ENCODE measurements around the gene CDC42BPB. TPM values are rescaled to one million over a fixed set of nuclear protein-coding genes. Genes with fewer than 3 reads are reported as not detected.
"Not testable (repeated sequence)": the region's sequence is repeated elsewhere in the genome, so short reads cannot be mapped to it uniquely, and the experiment has no call there.

Gene CDC42BPB
- total RNA-seq, 4 donors from 2014 or later = 93.9 to 132 (median 110) TPM

DNA sequence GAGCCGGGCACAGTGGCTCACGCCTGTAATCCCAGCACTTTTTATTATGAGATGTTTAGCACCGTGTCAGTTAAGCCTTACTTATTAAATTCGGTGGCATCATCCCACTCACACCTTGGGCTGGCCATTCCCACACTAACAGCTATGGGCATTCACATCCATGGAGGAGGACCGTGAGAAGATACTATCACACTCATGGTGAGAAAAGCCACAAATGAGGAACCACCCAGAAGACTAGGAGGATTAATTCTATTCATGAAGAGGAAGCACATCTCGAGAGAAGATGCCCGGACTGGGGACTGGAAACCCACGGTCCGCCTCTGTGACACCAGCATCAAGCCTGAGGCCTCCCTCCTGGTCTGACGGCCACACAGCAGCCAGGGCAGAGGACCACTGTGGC, 4.9 kb downstream of the CDC42BPB start:
- no peak for DNase-seq (ENCODE audit: extremely low spot score)
- 83% methylated on average over 10 of the region's 10 CpGs for WGBS

DNA sequence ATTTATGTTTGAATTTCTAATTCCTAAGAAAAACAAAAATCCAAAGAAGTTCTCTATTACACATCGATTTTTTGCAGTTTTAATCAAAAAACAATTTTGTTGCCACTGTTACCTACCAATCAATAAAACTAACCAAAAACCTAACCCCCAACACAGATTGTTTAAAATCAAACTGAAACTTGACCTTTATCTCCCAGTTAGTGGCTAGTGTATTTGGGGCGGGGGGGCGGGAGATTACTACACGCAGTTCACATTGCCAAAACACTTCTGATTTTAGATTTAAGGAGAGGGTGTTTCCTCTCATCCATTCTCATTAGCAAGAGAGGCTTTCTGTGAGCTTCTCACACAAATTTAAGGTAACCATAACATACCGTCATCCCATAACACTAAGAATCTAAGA, 6.4 kb downstream of the CDC42BPB start:
- Histone ChIP-seq H3K9me3 (no peaks in the 10 kb centered on the region), H3K27ac (replicated peaks in 1 of 4) (no peak overlapping the region), H3K4me1 (peaks cover 22 to 83% (median 78%) of the 10 kb centered on the region in 4 donors), H3K4me3 (no peak overlapping the region), H3K27me3 (no peaks in the 10 kb centered on the region), H3K36me3 (no peaks in the 10 kb centered on the region)
- no peak for DNase-seq (ENCODE audit: extremely low spot score)
- intact Hi-C loops (cut with DNase I) = no loop called here
- no peak for TF ChIP-seq POLR2AphosphoS5 (IDR thresholded peaks at IDR 0.05)
- no peak for TF ChIP-seq POLR2A (IDR thresholded peaks at IDR 0.05; ENCODE audit: low read depth)
- no peak for TF ChIP-seq EP300 (IDR thresholded peaks at IDR 0.05)
- TF ChIP-seq, protein P1, sequence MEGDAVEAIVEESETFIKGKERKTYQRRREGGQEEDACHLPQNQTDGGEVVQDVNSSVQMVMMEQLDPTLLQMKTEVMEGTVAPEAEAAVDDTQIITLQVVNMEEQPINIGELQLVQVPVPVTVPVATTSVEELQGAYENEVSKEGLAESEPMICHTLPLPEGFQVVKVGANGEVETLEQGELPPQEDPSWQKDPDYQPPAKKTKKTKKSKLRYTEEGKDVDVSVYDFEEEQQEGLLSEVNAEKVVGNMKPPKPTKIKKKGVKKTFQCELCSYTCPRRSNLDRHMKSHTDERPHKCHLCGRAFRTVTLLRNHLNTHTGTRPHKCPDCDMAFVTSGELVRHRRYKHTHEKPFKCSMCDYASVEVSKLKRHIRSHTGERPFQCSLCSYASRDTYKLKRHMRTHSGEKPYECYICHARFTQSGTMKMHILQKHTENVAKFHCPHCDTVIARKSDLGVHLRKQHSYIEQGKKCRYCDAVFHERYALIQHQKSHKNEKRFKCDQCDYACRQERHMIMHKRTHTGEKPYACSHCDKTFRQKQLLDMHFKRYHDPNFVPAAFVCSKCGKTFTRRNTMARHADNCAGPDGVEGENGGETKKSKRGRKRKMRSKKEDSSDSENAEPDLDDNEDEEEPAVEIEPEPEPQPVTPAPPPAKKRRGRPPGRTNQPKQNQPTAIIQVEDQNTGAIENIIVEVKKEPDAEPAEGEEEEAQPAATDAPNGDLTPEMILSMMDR (IDR thresholded peaks at IDR 0.05) = no peak
- WGBS = 71% methylated on average over 5 of the region's 5 CpGs

More for the DNA sequence above, 4.9 kb downstream of the CDC42BPB start:
- H3K27ac ChIP-seq (replicated peaks in 1 of 4) = no peak overlapping the region
- intact Hi-C loops (cut with DNase I) = no loop called here
- peaks cover 23 to 80% (median 72%) of the 10 kb centered on the region in 4 donors for H3K4me1 ChIP-seq
- H3K4me3 ChIP-seq = no peak overlapping the region
- no peaks in the 10 kb centered on the region for H3K36me3 ChIP-seq
- H3K27me3 ChIP-seq = no peaks in the 10 kb centered on the region
- H3K9me3 ChIP-seq = no peaks in the 10 kb centered on the region
- TF ChIP-seq POLR2A (IDR thresholded peaks at IDR 0.05; ENCODE audit: low read depth) = no peak
- TF ChIP-seq, protein P1 (IDR thresholded peaks at IDR 0.05) = no peak
- TF ChIP-seq EP300 (IDR thresholded peaks at IDR 0.05) = no peak
- TF ChIP-seq POLR2AphosphoS5 (IDR thresholded peaks at IDR 0.05) = no peak

DNA sequence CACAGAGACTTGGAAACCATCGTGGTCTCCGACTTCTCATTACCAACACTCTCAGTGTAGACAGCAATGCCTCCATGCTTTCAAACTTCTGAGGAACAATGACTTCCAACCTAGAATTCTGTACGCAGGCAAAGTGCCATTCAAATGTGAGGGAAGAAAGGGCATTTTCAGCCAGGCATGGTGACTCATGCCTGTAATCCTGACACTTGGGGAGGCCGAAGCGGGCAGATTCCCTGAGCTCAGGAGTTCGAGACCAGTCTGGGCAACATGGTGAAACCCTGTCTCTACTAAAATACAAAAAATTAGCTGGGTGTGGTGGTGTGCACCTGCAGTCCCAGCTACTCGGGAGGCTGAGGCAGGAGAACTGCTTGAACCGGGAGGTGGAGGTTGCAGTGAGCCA, 9.9 kb downstream of the CDC42BPB start:
- H3K27me3 ChIP-seq; DNase-seq (ENCODE audit: extremely low spot score); intact Hi-C loops (cut with DNase I); H3K4me3 ChIP-seq; H3K27ac ChIP-seq (replicated peaks in 1 of 4); H3K9me3 ChIP-seq; H3K36me3 ChIP-seq: not testable (repeated sequence)
- WGBS = 91% methylated on average over 8 of the region's 8 CpGs
- peaks cover 14 to 80% (median 75%) of the 10 kb centered on the region in 4 donors for H3K4me1 ChIP-seq

DNA sequence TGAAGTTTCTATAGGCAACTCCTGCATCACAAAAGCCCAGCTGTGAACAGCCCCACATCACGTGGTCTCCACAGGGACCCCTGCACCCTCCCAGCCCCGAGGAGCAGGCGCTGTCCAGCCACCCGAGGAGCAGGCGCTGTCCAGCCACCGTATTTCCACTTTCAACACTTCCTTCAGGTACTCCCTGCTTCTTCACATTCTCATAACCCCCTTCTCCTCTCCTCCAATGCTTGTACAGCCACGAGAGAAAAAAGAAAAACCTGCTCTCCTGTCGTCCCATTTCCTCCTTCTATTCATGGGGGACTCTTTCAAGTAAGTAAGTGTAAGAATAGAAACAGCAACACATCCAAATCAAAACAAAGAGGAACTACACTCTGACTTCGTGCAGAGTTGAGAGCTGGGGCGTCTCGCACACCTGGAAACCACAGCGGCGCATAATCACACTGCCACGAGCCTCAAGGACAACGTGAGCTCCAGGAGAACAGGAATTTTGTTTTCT, 11.9 kb downstream of the CDC42BPB start:
- Histone ChIP-seq H3K4me1 (peaks cover 14 to 61% (median 57%) of the 10 kb centered on the region in 4 donors), H3K4me3 (no peak overlapping the region), H3K27ac (replicated peaks in 1 of 4) (no peak overlapping the region), H3K36me3 (peaks cover 0 to 20% (median 16%) of the 10 kb centered on the region in 4 donors), H3K9me3 (no peaks in the 10 kb centered on the region), H3K27me3 (no peaks in the 10 kb centered on the region)
- TF ChIP-seq, protein P1 (IDR thresholded peaks at IDR 0.05) = no peak
- TF ChIP-seq POLR2A (IDR thresholded peaks at IDR 0.05; ENCODE audit: low read depth) = no peak
- no peak for TF ChIP-seq POLR2AphosphoS5 (IDR thresholded peaks at IDR 0.05)
- no peak for TF ChIP-seq EP300 (IDR thresholded peaks at IDR 0.05)
- WGBS = 25% methylated on average over 15 of the region's 15 CpGs
- DNase-seq (ENCODE audit: extremely low spot score) = no peak
- intact Hi-C loops (cut with DNase I) = no loop called here

DNA sequence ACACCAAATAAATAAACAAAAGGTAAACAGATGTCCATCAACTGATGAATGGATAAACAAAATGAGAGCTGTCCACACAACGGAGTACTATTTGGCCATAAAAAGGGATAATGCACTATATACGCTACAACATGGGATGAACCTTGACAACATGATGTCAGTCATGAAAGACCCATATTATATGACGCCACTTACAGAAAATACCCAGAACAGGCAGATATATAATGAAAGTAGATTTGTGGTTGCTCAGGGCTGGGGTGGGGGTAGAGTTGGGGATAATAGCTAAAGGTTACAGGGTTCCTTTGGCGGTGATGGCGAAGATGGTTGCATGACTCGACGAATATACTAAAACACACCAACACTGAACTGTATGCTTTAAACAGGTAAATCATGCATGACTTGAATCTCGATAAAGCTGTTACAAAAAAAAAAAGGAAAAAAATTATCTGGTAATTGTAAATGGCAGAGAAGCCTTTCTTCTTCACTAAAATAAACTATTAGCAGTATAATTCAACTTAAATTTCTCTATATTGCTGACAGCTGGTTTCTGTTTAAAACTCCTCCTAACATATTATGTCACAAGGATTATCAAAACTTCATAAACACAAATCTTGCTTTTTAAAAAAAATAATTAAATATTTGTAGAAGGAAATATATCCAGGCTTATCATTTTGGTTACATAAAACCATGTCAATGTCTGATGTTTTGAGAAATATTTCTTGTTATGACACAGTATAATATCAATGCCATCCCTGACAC, 13.9 kb downstream of the CDC42BPB start:
- no peak for TF ChIP-seq EP300 (IDR thresholded peaks at IDR 0.05)
- no peak for TF ChIP-seq POLR2AphosphoS5 (IDR thresholded peaks at IDR 0.05)
- TF ChIP-seq, protein P1 (IDR thresholded peaks at IDR 0.05) = no peak
- no peak for TF ChIP-seq POLR2A (IDR thresholded peaks at IDR 0.05; ENCODE audit: low read depth)
- no peak for DNase-seq (ENCODE audit: extremely low spot score)
- intact Hi-C loops (cut with DNase I) = no loop called here
- 92% methylated on average over 8 of the region's 8 CpGs for WGBS
- Histone ChIP-seq H3K4me1 (peaks cover 7 to 48% (median 38%) of the 10 kb centered on the region in 4 donors), H3K36me3 (peaks cover 0 to 20% (median 16%) of the 10 kb centered on the region in 4 donors), H3K27ac (replicated peaks in 1 of 4) (no peak overlapping the region), H3K4me3 (no peak overlapping the region), H3K9me3 (no peaks in the 10 kb centered on the region), H3K27me3 (no peaks in the 10 kb centered on the region)

Data from esophagus muscularis mucosa (tissue), 4 donors.